ENCODE measurements around the gene SLC2A13.

SLC2A13 gene

GRCh38 chr12:40105515-40106201, at the start of gene SLC2A13:
Gene SLC2A13, minus strand, starts transcription at chr12:40106081. Its CDS starts 273 bp downstream, at chr12:40105808.
- Mint-ChIP-seq H3K4me1 (peaks cover 69% of the 10 kb centered on the region), H3K27me3 (no peaks in the 10 kb centered on the region), H3K36me3 (peaks cover 19% of the 10 kb centered on the region), H3K9me3 (no peaks in the 10 kb centered on the region), H3K4me3 (peak within 1 kb of the TSS; percentile 79), H3K27ac (peak within 1 kb of the TSS; percentile 94)
- peak; percentile 93 for ATAC-seq

- ATAC-seq = no peak
- H3K4me1 Mint-ChIP-seq = peaks cover 61% of the 10 kb centered on the region
- H3K27ac Mint-ChIP-seq = peak overlapping the region; percentile 81
- no peak overlapping the region for H3K4me3 Mint-ChIP-seq
- no peaks in the 10 kb centered on the region for H3K9me3 Mint-ChIP-seq
- no peaks in the 10 kb centered on the region for H3K27me3 Mint-ChIP-seq
- H3K36me3 Mint-ChIP-seq = no peaks in the 10 kb centered on the region
Measured at GRCh38 chr12:40154381-40154780, 48.5 kb upstream of the SLC2A13 start.

- H3K4me3 Mint-ChIP-seq = no peak overlapping the region
- H3K4me1 Mint-ChIP-seq = peaks cover 52% of the 10 kb centered on the region
- no peaks in the 10 kb centered on the region for H3K36me3 Mint-ChIP-seq
- no peaks in the 10 kb centered on the region for H3K27me3 Mint-ChIP-seq
- no peak for ATAC-seq
- H3K27ac Mint-ChIP-seq = peak overlapping the region; percentile 60
- no peaks in the 10 kb centered on the region for H3K9me3 Mint-ChIP-seq
Measured at GRCh38 chr12:40153432-40153831, 47.6 kb upstream of the SLC2A13 start.

- Mint-ChIP-seq H3K27me3 (no peaks in the 10 kb centered on the region), H3K27ac (peak overlapping the region; percentile 60), H3K36me3 (no peaks in the 10 kb centered on the region), H3K4me3 (no peak overlapping the region), H3K9me3 (no peaks in the 10 kb centered on the region), H3K4me1 (peaks cover 46% of the 10 kb centered on the region)
- ATAC-seq = no peak
Measured at GRCh38 chr12:40152783-40153383, 47.0 kb upstream of the SLC2A13 start.

- no peaks in the 10 kb centered on the region for H3K27me3 Mint-ChIP-seq
- no peak overlapping the region for H3K27ac Mint-ChIP-seq
- no peak overlapping the region for H3K4me3 Mint-ChIP-seq
- H3K9me3 Mint-ChIP-seq = no peaks in the 10 kb centered on the region
- H3K4me1 Mint-ChIP-seq = peaks cover 21% of the 10 kb centered on the region
- no peaks in the 10 kb centered on the region for H3K36me3 Mint-ChIP-seq
- no peak for ATAC-seq
Measured at GRCh38 chr12:40149673-40150260, 43.9 kb upstream of the SLC2A13 start.

GRCh38 chr12:40146800-40147797, 41.2 kb upstream of the SLC2A13 start:
- H3K27ac Mint-ChIP-seq = no peak overlapping the region
- H3K4me3 Mint-ChIP-seq = no peak overlapping the region
- H3K9me3 Mint-ChIP-seq = no peaks in the 10 kb centered on the region
- H3K4me1 Mint-ChIP-seq = no peaks in the 10 kb centered on the region
- no peaks in the 10 kb centered on the region for H3K36me3 Mint-ChIP-seq
- ATAC-seq = no peak
- H3K27me3 Mint-ChIP-seq = no peaks in the 10 kb centered on the region

- no peaks in the 10 kb centered on the region for H3K36me3 Mint-ChIP-seq
- ATAC-seq = no peak
- no peak overlapping the region for H3K4me3 Mint-ChIP-seq
- no peak overlapping the region for H3K27ac Mint-ChIP-seq
- H3K9me3 Mint-ChIP-seq = no peaks in the 10 kb centered on the region
- H3K27me3 Mint-ChIP-seq = no peaks in the 10 kb centered on the region
- no peaks in the 10 kb centered on the region for H3K4me1 Mint-ChIP-seq
Measured at GRCh38 chr12:40145896-40146295, 40.0 kb upstream of the SLC2A13 start.

- no peak overlapping the region for H3K4me3 Mint-ChIP-seq
- no peaks in the 10 kb centered on the region for H3K9me3 Mint-ChIP-seq
- H3K27ac Mint-ChIP-seq = no peak overlapping the region
- no peaks in the 10 kb centered on the region for H3K4me1 Mint-ChIP-seq
- H3K36me3 Mint-ChIP-seq = no peaks in the 10 kb centered on the region
- no peaks in the 10 kb centered on the region for H3K27me3 Mint-ChIP-seq
- no peak for ATAC-seq
Measured at GRCh38 chr12:40144023-40144422, 38.1 kb upstream of the SLC2A13 start.

- Mint-ChIP-seq H3K4me1 (peaks cover 11% of the 10 kb centered on the region), H3K27me3 (no peaks in the 10 kb centered on the region), H3K36me3 (no peaks in the 10 kb centered on the region), H3K27ac (no peak overlapping the region), H3K9me3 (peaks cover 3% of the 10 kb centered on the region), H3K4me3 (no peak overlapping the region)
- ATAC-seq = no peak
Measured at GRCh38 chr12:40142001-40142744, 36.3 kb upstream of the SLC2A13 start.

- ATAC-seq = no peak
- H3K4me3 Mint-ChIP-seq = no peak overlapping the region
- no peaks in the 10 kb centered on the region for H3K27me3 Mint-ChIP-seq
- H3K27ac Mint-ChIP-seq = peak overlapping the region; percentile 61
- H3K4me1 Mint-ChIP-seq = peaks cover 11% of the 10 kb centered on the region
- no peaks in the 10 kb centered on the region for H3K36me3 Mint-ChIP-seq
- peaks cover 3% of the 10 kb centered on the region for H3K9me3 Mint-ChIP-seq
Measured at GRCh38 chr12:40138526-40138925, 32.6 kb upstream of the SLC2A13 start.

- Mint-ChIP-seq H3K27me3 (no peaks in the 10 kb centered on the region), H3K4me3 (no peak overlapping the region), H3K36me3 (no peaks in the 10 kb centered on the region), H3K9me3 (peaks cover 3% of the 10 kb centered on the region), H3K4me1 (peaks cover 11% of the 10 kb centered on the region), H3K27ac (peak overlapping the region; percentile 61)
- peak; percentile 78 for ATAC-seq
Measured at GRCh38 chr12:40137252-40137651, 31.4 kb upstream of the SLC2A13 start.

- Mint-ChIP-seq H3K9me3 (no peaks in the 10 kb centered on the region), H3K4me1 (no peaks in the 10 kb centered on the region), H3K27ac (no peak overlapping the region), H3K27me3 (no peaks in the 10 kb centered on the region), H3K36me3 (no peaks in the 10 kb centered on the region), H3K4me3 (no peak overlapping the region)
- no peak for ATAC-seq
Measured at GRCh38 chr12:40127408-40127807, 21.5 kb upstream of the SLC2A13 start.

GRCh38 chr12:40123496-40123895, 17.6 kb upstream of the SLC2A13 start:
- no peak overlapping the region for H3K4me3 Mint-ChIP-seq
- no peak overlapping the region for H3K27ac Mint-ChIP-seq
- H3K4me1 Mint-ChIP-seq = no peaks in the 10 kb centered on the region
- peaks cover 7% of the 10 kb centered on the region for H3K36me3 Mint-ChIP-seq
- no peak for ATAC-seq
- peaks cover 9% of the 10 kb centered on the region for H3K27me3 Mint-ChIP-seq
- H3K9me3 Mint-ChIP-seq = peaks cover 8% of the 10 kb centered on the region

GRCh38 chr12:40122842-40123241, 17.0 kb upstream of the SLC2A13 start:
- no peak overlapping the region for H3K27ac Mint-ChIP-seq
- peaks cover 2% of the 10 kb centered on the region for H3K4me1 Mint-ChIP-seq
- no peak for ATAC-seq
- peaks cover 9% of the 10 kb centered on the region for H3K27me3 Mint-ChIP-seq
- H3K36me3 Mint-ChIP-seq = peaks cover 7% of the 10 kb centered on the region
- H3K4me3 Mint-ChIP-seq = no peak overlapping the region
- peaks cover 9% of the 10 kb centered on the region for H3K9me3 Mint-ChIP-seq

All from stimulated activated memory B cell treated with anti-CD40 and anti-IgM and Interleukin-4, amounts not matched to agents 10 μg/mL and 1 μg/mL and 100 μg/mL, for 72 hours (primary cell).